Left renal cortex interstitium (tissue), 4 donors: ENCODE measurements around the gene KLHL40. TPM values are rescaled to one million over a fixed set of nuclear protein-coding genes. Genes with fewer than 3 reads are reported as not detected.

Experiments used
- DNase-seq, 4 donors: peaks; one replicate each; pipeline ENCODE4 v3.0.0-alpha.2; 2013; ENCODE audit warnings: low read depth in 4 of 4, low spot score in 2 of 4, missing footprints in 1 of 4
- polyA plus RNA-seq, 4 donors: library from polyadenylated mRNA; unstranded; fragments of 120-200 nt; gene quantifications; one replicate each; pipeline ENCODE4 v1.2.1, GENCODE V29; 2013; ENCODE audit not compliant: insufficient read length in 4 of 4

KLHL40 gene
- polyA plus RNA-seq, 4 donors = not detected

- DNase-seq = peak in 3 of 4 donors; percentile 37 to 63 (median 52)
These were observed 16.2 kb downstream of the KLHL40 start for GRCh38 chr3:42701371-42702065.

GRCh38 chr3:42702066-42702951 is 17.0 kb downstream of the KLHL40 start, which contains the start of gene HHATL:
Gene HHATL (minus strand): TSS chr3:42702798. CDS start chr3:42700826, 1,972 bp downstream.
- DNase-seq = no peak

GRCh38 chr3:42702982-42703694 is 17.8 kb downstream of the KLHL40 start:
- no peak for DNase-seq

- no peak for DNase-seq
These were observed 18.3 kb downstream of the KLHL40 start for GRCh38 chr3:42703695-42704025.

GRCh38 chr3:42704136-42704841 is 19.0 kb downstream of the KLHL40 start:
- DNase-seq = no peak

- no peak for DNase-seq
These were observed 19.9 kb downstream of the KLHL40 start for GRCh38 chr3:42705058-42705767.

GRCh38 chr3:42705962-42706585 is 20.7 kb downstream of the KLHL40 start:
- no peak for DNase-seq

GRCh38 chr3:42706721-42707619 is 21.6 kb downstream of the KLHL40 start:
- DNase-seq = no peak

GRCh38 chr3:42707620-42708355 is 22.5 kb downstream of the KLHL40 start:
- DNase-seq = no peak

- no peak for DNase-seq
These were observed 23.3 kb downstream of the KLHL40 start for GRCh38 chr3:42708611-42709151.

GRCh38 chr3:42709621-42710020 is 24.3 kb downstream of the KLHL40 start:
- no peak for DNase-seq

GRCh38 chr3:42710323-42711021 is 25.1 kb downstream of the KLHL40 start:
- no peak for DNase-seq

GRCh38 chr3:42711491-42712343 is 26.4 kb downstream of the KLHL40 start:
- no peak for DNase-seq

GRCh38 chr3:42712344-42712648 is 27.0 kb downstream of the KLHL40 start:
- no peak for DNase-seq

- DNase-seq = no peak
These were observed 27.5 kb downstream of the KLHL40 start for GRCh38 chr3:42712688-42713372.

- DNase-seq = no peak
These were observed 28.4 kb downstream of the KLHL40 start for GRCh38 chr3:42713747-42714146.
